ENCODE data around the gene ETV3L. TPM values are rescaled to one million over a fixed set of nuclear protein-coding genes. Genes with fewer than 3 reads are reported as not detected.

The ETV3L gene
- total and polyA plus RNA-seq, 2 experiments from 2014 or later = not detected

GRCh38 chr1:157107702-157108101 lies 8.1 kb upstream of the ETV3L start:
- no peaks in the 10 kb centered on the region; the same call in 1 of the 3 replicates for H3K9me3 Mint-ChIP-seq
- H3K4me1 Mint-ChIP-seq = peaks cover 41% of the 10 kb centered on the region
- Histone ChIP-seq H2AFZ (peak overlapping the region; percentile 53; the same call in 1 of the 2 replicates), H3K79me2 (replicated peaks; ENCODE audit: insufficient read depth) (no peaks in the 10 kb centered on the region), H3F3A (replicated peaks; ENCODE audit: low read depth) (no peaks in the 10 kb centered on the region), H3K27me3 (ENCODE audit: insufficient read depth) (peaks cover 12% of the 10 kb centered on the region), H3K9me2 (ENCODE audit: insufficient read depth) (no peaks in the 10 kb centered on the region), H3K27ac (ENCODE audit: low read depth) (no peak overlapping the region), H3K36me3 (ENCODE audit: insufficient read depth) (no peaks in the 10 kb centered on the region), H4K20me1 (replicated peaks; ENCODE audit: insufficient read depth) (no peaks in the 10 kb centered on the region), H3K4me2 (peak overlapping the region; percentile 57), H3K4me3 (0 out of 2 replicates have a peak overlapping the region, but pooled peaks have one; percentile 30), H3K4me1 (ENCODE audit: insufficient read depth) (peaks cover 26% of the 10 kb centered on the region)
- peak; percentile 51 for DNase-seq (ENCODE audit: low spot score)
- TF ChIP-seq EZH2phosphoT487 (IDR thresholded peaks at IDR 0.05; ENCODE audit: unreplicated experiment) = no peak
- TF ChIP-seq JUNB (IDR thresholded peaks at IDR 0.05; ENCODE audit: unreplicated experiment) = no peak
- no peak for TF ChIP-seq NANOG (IDR thresholded peaks at IDR 0.05; ENCODE audit: borderline replicate concordance)
- TF ChIP-seq CTCF (conservative IDR thresholded peaks at IDR 0.05; ENCODE audit: low read depth in 2 of 2) = peak in 1 of 2 experiments; percentile 11; a peak in 1 of 4 replicates
- TF ChIP-seq ZNF462 (CRISPR knock-in tag; IDR thresholded peaks at IDR 0.05) = no peak
- no peak for TF ChIP-seq ZNF114 (CRISPR knock-in tag; IDR thresholded peaks at IDR 0.05)
- ATAC-seq = peak; percentile 31
- H3K27me3 Mint-ChIP-seq (ENCODE audit: insufficient read depth, low read depth, poor library complexity) = peaks cover 21% of the 10 kb centered on the region
- no peak overlapping the region for H3K27ac Mint-ChIP-seq
- no peaks in the 10 kb centered on the region; the same call in 2 of the 3 replicates for H3K36me3 Mint-ChIP-seq (ENCODE audit: low read depth)
- H3K4me3 Mint-ChIP-seq = no peak overlapping the region
